ENCODE results near the gene ARHGAP45.
A peak's percentile ranks its signal among the peaks of the same experiment; 100 is the strongest.
"Not testable (repeated sequence)": the region's sequence is repeated elsewhere in the genome, so short reads cannot be mapped to it uniquely, and the experiment has no call there.

Gene ARHGAP45

DNA sequence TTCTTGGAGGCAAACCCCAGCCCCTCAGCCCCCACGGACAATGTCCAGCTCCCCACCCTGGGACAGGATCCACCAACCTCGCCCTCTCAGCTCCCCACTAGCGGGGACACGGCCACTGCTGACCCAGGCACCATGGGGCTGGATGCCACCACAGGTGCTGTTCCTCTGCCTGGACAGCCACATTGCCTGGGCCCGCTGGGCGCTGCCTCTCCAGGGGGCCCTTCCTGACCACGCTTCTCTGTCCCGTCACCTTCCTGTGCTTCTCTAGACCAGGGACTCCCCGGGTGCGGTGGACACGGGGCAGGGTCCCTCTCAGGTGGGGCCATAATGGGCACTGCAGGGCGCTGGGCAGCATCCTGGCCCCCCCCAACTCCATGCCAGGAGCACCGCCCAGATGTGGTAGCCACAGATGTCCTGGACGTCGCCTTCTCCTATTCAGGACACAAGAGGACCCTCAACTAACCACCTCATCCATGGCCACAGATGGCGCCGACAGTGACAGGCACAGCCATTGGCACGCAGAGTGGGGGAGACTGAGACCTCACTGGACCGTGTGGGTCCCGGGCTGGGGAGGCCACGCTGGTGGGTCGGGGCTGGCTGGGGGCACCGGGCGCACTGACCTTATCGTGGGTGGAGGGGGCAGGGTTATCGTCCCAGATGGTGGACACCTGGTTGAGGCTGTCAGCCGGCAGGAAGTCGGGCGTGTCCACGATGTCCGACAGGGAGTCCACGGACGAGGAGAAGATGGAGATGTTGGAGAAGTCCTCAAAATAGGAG, 60.2 kb downstream of the ARHGAP45 start:
- Histone ChIP-seq H4K8ac (ENCODE audit: low read length) (peak overlapping the region; percentile 27), H3K9ac (ENCODE audit: low read length) (no peak overlapping the region), H3K23ac (ENCODE audit: low read length in 2 of 2) (no peak overlapping the region), H3K27ac (ENCODE audit: low read length, poor library complexity, severe bottlenecking) (no peak overlapping the region), H3K18ac (ENCODE audit: low read depth in 1 of 2, low read length in 2 of 2) (no peak overlapping the region), H2AK5ac (ENCODE audit: low read length, severe bottlenecking) (no peak overlapping the region), H3K4me3 (ENCODE audit: insufficient read depth in 1 of 2, low read depth in 1 of 2, low read length in 2 of 2) (no peak overlapping the region), H3K14ac (ENCODE audit: low read length in 2 of 2) (no peak overlapping the region), H3K79me1 (replicated peaks; ENCODE audit: low read length, poor library complexity, severe bottlenecking) (peaks cover 30% of the 10 kb centered on the region), H3K4me1 (ENCODE audit: control insufficient read depth, insufficient read depth, low read depth, low read length) (peaks cover 65% of the 10 kb centered on the region), H2BK5ac (ENCODE audit: low read depth, low read length, poor library complexity, severe bottlenecking) (no peak overlapping the region), H3K4ac (ENCODE audit: low read depth in 1 of 2, low read length in 2 of 2) (no peak overlapping the region), H2BK15ac (ENCODE audit: low read depth, poor library complexity, severe bottlenecking) (no peak overlapping the region), H3K4me2 (ENCODE audit: low read length, poor library complexity, severe bottlenecking) (no peak overlapping the region), H3K36me3 (ENCODE audit: control insufficient read depth in 1 of 2, insufficient read depth in 2 of 2, low read depth in 1 of 2, low read length in 2 of 2) (peaks cover 71 to 72% of the 10 kb centered on the region in 2 experiments), H2BK120ac (ENCODE audit: low read depth, low read length) (no peak overlapping the region), H2BK12ac (ENCODE audit: low read length in 2 of 2) (no peak overlapping the region), H2AFZ (ENCODE audit: low read depth, low read length) (no peak overlapping the region), H3K9me3 (ENCODE audit: control insufficient read depth, low read length) (no peaks in the 10 kb centered on the region), H4K91ac (ENCODE audit: low read length) (peak overlapping the region; percentile 11), H3K27me3 (ENCODE audit: control insufficient read depth in 1 of 2, insufficient read depth in 1 of 2, low read length in 2 of 2) (no peaks in the 10 kb centered on the region)
- DNase-seq, result no peak
- WGBS, result 97% methylated on average over 33 of the region's 33 CpGs

- no peak overlapping the region for H3K4ac ChIP-seq (ENCODE audit: low read depth in 1 of 2, low read length in 2 of 2)
- WGBS, result 95% methylated on average over 16 of the region's 17 CpGs
Observed at GRCh38 chr19:1128106-1128505, 61.1 kb downstream of the ARHGAP45 start.

DNA sequence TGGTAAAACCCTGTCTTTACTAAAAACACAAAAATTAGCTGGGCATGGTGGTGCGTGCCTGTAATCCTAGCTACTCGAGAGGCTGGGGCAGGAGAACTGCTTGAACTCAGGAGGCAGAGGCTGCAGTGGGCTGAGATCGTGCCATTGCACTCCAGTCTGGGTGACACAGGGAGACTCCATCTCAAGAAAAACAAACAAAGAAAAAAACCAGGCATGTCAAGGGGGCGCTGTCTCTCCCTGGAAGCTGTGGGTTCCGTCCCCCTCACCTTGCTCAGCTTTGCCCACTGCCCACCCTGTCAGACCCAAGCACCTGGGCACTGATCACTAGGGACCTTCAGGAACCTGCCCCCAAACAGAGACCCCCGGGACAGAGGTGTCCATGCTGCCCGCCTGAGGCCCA, 62.1 kb downstream of the ARHGAP45 start:
- Histone ChIP-seq H3K4me1 (ENCODE audit: control insufficient read depth, insufficient read depth, low read depth, low read length) (peaks cover 69% of the 10 kb centered on the region), H3K36me3 (ENCODE audit: control insufficient read depth in 1 of 2, insufficient read depth in 2 of 2, low read depth in 1 of 2, low read length in 2 of 2) (peaks cover 60 to 65% of the 10 kb centered on the region in 2 experiments), H3K79me1 (replicated peaks; ENCODE audit: low read length, poor library complexity, severe bottlenecking) (peaks cover 26% of the 10 kb centered on the region), H3K9ac (ENCODE audit: low read length) (peak overlapping the region; percentile 98)
- DNase-seq; H4K8ac ChIP-seq (ENCODE audit: low read length); H2AFZ ChIP-seq (ENCODE audit: low read depth, low read length); H2AK5ac ChIP-seq (ENCODE audit: low read length, severe bottlenecking); H3K4me3 ChIP-seq (ENCODE audit: insufficient read depth in 1 of 2, low read depth in 1 of 2, low read length in 2 of 2); H3K18ac ChIP-seq (ENCODE audit: low read depth in 1 of 2, low read length in 2 of 2); H4K91ac ChIP-seq (ENCODE audit: low read length); H3K14ac ChIP-seq (ENCODE audit: low read length in 2 of 2); H2BK12ac ChIP-seq (ENCODE audit: low read length in 2 of 2); H3K23ac ChIP-seq (ENCODE audit: low read length in 2 of 2); H3K4me2 ChIP-seq (ENCODE audit: low read length, poor library complexity, severe bottlenecking); H3K4ac ChIP-seq (ENCODE audit: low read depth in 1 of 2, low read length in 2 of 2); H3K27ac ChIP-seq (ENCODE audit: low read length, poor library complexity, severe bottlenecking); H3K27me3 ChIP-seq (ENCODE audit: control insufficient read depth in 1 of 2, insufficient read depth in 1 of 2, low read length in 2 of 2); H3K9me3 ChIP-seq (ENCODE audit: control insufficient read depth, low read length); H2BK15ac ChIP-seq (ENCODE audit: low read depth, poor library complexity, severe bottlenecking); H2BK120ac ChIP-seq (ENCODE audit: low read depth, low read length); H2BK5ac ChIP-seq (ENCODE audit: low read depth, low read length, poor library complexity, severe bottlenecking): not testable (repeated sequence)
- WGBS, result 94% methylated on average over 7 of the region's 7 CpGs

More at GRCh38 chr19:1128106-1128505, 61.1 kb downstream of the ARHGAP45 start:
- no peak overlapping the region for H3K4me3 ChIP-seq (ENCODE audit: insufficient read depth in 1 of 2, low read depth in 1 of 2, low read length in 2 of 2)
- H3K9me3 ChIP-seq (ENCODE audit: control insufficient read depth, low read length), result no peaks in the 10 kb centered on the region
- no peak for DNase-seq
- H2AK5ac ChIP-seq (ENCODE audit: low read length, severe bottlenecking), result no peak overlapping the region
- H3K14ac ChIP-seq (ENCODE audit: low read length in 2 of 2), result no peak overlapping the region
- H2BK15ac ChIP-seq (ENCODE audit: low read depth, poor library complexity, severe bottlenecking), result no peak overlapping the region
- H3K4me2 ChIP-seq (ENCODE audit: low read length, poor library complexity, severe bottlenecking), result no peak overlapping the region
- H2AFZ ChIP-seq (ENCODE audit: low read depth, low read length), result no peak overlapping the region
- peaks cover 70% of the 10 kb centered on the region for H3K4me1 ChIP-seq (ENCODE audit: control insufficient read depth, insufficient read depth, low read depth, low read length)
- no peak overlapping the region for H2BK5ac ChIP-seq (ENCODE audit: low read depth, low read length, poor library complexity, severe bottlenecking)
- peaks cover 64 to 65% of the 10 kb centered on the region in 2 experiments for H3K36me3 ChIP-seq (ENCODE audit: control insufficient read depth in 1 of 2, insufficient read depth in 2 of 2, low read depth in 1 of 2, low read length in 2 of 2)
- no peaks in the 10 kb centered on the region for H3K27me3 ChIP-seq (ENCODE audit: control insufficient read depth in 1 of 2, insufficient read depth in 1 of 2, low read length in 2 of 2)
- no peak overlapping the region for H4K91ac ChIP-seq (ENCODE audit: low read length)
- H3K23ac ChIP-seq (ENCODE audit: low read length in 2 of 2), result no peak overlapping the region
- no peak overlapping the region for H2BK120ac ChIP-seq (ENCODE audit: low read depth, low read length)
- H3K79me1 ChIP-seq (replicated peaks; ENCODE audit: low read length, poor library complexity, severe bottlenecking), result peaks cover 28% of the 10 kb centered on the region
- H2BK12ac ChIP-seq (ENCODE audit: low read length in 2 of 2), result no peak overlapping the region
- H3K9ac ChIP-seq (ENCODE audit: low read length), result no peak overlapping the region
- no peak overlapping the region for H3K18ac ChIP-seq (ENCODE audit: low read depth in 1 of 2, low read length in 2 of 2)
- no peak overlapping the region for H4K8ac ChIP-seq (ENCODE audit: low read length)
- no peak overlapping the region for H3K27ac ChIP-seq (ENCODE audit: low read length, poor library complexity, severe bottlenecking)

DNA sequence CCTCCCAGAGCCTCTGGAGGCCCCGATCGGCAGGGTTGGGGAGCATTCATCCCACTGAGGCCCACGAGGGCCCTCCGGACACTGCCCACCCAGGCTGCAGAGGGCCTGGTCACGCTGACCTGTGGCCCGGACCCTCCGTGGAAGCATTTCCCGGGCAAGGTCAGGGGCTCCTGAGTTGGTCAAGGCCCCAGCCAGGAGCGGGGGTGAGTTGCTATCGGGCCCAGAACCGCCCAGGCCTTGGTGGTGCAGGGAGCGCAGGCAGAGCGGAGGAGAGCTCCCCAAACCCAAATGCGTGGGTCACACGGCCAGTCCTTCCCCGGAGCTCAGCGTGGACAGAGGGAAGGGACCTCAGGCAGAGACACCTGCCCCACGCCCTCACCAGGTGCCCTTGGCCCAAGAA, 62.6 kb downstream of the ARHGAP45 start:
- H2AK5ac ChIP-seq (ENCODE audit: low read length, severe bottlenecking), result no peak overlapping the region
- H3K36me3 ChIP-seq (ENCODE audit: control insufficient read depth in 1 of 2, insufficient read depth in 2 of 2, low read depth in 1 of 2, low read length in 2 of 2), result peaks cover 59 to 65% of the 10 kb centered on the region in 2 experiments
- no peak overlapping the region for H2AFZ ChIP-seq (ENCODE audit: low read depth, low read length)
- H4K8ac ChIP-seq (ENCODE audit: low read length), result no peak overlapping the region
- H3K9ac ChIP-seq (ENCODE audit: low read length), result peak overlapping the region; percentile 98
- H3K18ac ChIP-seq (ENCODE audit: low read depth in 1 of 2, low read length in 2 of 2), result no peak overlapping the region
- DNase-seq, result no peak
- no peak overlapping the region for H2BK5ac ChIP-seq (ENCODE audit: low read depth, low read length, poor library complexity, severe bottlenecking)
- H3K14ac ChIP-seq (ENCODE audit: low read length in 2 of 2), result no peak overlapping the region
- no peak overlapping the region for H4K91ac ChIP-seq (ENCODE audit: low read length)
- H2BK12ac ChIP-seq (ENCODE audit: low read length in 2 of 2), result no peak overlapping the region
- H3K27me3 ChIP-seq (ENCODE audit: control insufficient read depth in 1 of 2, insufficient read depth in 1 of 2, low read length in 2 of 2), result no peaks in the 10 kb centered on the region
- peaks cover 68% of the 10 kb centered on the region for H3K4me1 ChIP-seq (ENCODE audit: control insufficient read depth, insufficient read depth, low read depth, low read length)
- no peak overlapping the region for H3K27ac ChIP-seq (ENCODE audit: low read length, poor library complexity, severe bottlenecking)
- no peak overlapping the region for H3K4me2 ChIP-seq (ENCODE audit: low read length, poor library complexity, severe bottlenecking)
- H2BK120ac ChIP-seq (ENCODE audit: low read depth, low read length), result no peak overlapping the region
- peaks cover 23% of the 10 kb centered on the region for H3K79me1 ChIP-seq (replicated peaks; ENCODE audit: low read length, poor library complexity, severe bottlenecking)
- no peaks in the 10 kb centered on the region for H3K9me3 ChIP-seq (ENCODE audit: control insufficient read depth, low read length)
- H3K4ac ChIP-seq (ENCODE audit: low read depth in 1 of 2, low read length in 2 of 2), result no peak overlapping the region
- WGBS, result 98% methylated on average over 17 of the region's 18 CpGs
- no peak overlapping the region for H3K23ac ChIP-seq (ENCODE audit: low read length in 2 of 2)
- peak overlapping the region; percentile 62 for H2BK15ac ChIP-seq (ENCODE audit: low read depth, poor library complexity, severe bottlenecking)
- H3K4me3 ChIP-seq (ENCODE audit: insufficient read depth in 1 of 2, low read depth in 1 of 2, low read length in 2 of 2), result peak overlapping the region in 1 of 2 experiments; percentile 92

Data from mesenchymal stem cell (in vitro differentiated cells and primary cell).